SK-N-SH (cell line): ENCODE data around the gene MZF1. TPM values are rescaled to one million over a fixed set of nuclear protein-coding genes. Genes with fewer than 3 reads are reported as not detected.
A peak's percentile ranks its signal among the peaks of the same experiment; 100 is the strongest.

Experiments used
- CTCF ChIA-PET: fragments of 300-600, 350-600 bp; formaldehyde crosslinking; extraction: SDS; loops from one replicate; lab custom pipeline; 2021; lab: Yijun Ruan, JAX
- POLR2A ChIA-PET: fragments of 350-600 bp; sonication (Branson Sonifier 250); formaldehyde crosslinking; extraction: SDS; loops from one replicate; lab custom pipeline; 2020; ENCODE audit warnings: antibody characterized with exemption, inconsistent platforms; lab: Yijun Ruan, JAX
- DNase-seq: peaks from one replicate; pipeline ENCODE4 v3.0.0; 2012
- H2AFZ ChIP-seq: fragments of 200-600 bp; sonication (generic); 2 replicates; pipeline ENCODE4 v1.8.1; 2016; ENCODE audit warnings: antibody characterized with exemption, mild to moderate bottlenecking, low read depth
- H3F3A ChIP-seq: fragments of 200-600 bp; sonication (generic); replicated peaks from 2 replicates; pipeline ENCODE3; 2016; ENCODE audit warnings: antibody characterized with exemption, mild to moderate bottlenecking; ENCODE audit not compliant: insufficient read depth
- H3K27ac ChIP-seq, 2 experiments: fragments of 200-500 bp in 1 of 2; fragments of 200-600 bp in 1 of 2; sonication (Bioruptor generic) in 1 of 2; sonication (generic), shearing (Covaris generic) in 1 of 2; 2 replicates each; pipeline versions ENCODE4 v1.5.1 to v1.6.1; 2014 to 2016; ENCODE audit warnings: low read depth in 2 of 2, inconsistent platforms in 1 of 2, low read length in 1 of 2, mild to moderate bottlenecking in 1 of 2, mixed read lengths in 1 of 2
- H3K27me3 ChIP-seq: fragments of 200-600 bp; sonication (generic), shearing (Covaris generic); 2 replicates; pipeline ENCODE4 v1.6.1; 2016; ENCODE audit warnings: mixed run types; ENCODE audit not compliant: insufficient read depth
- H3K36me3 ChIP-seq, 2 experiments: fragments of 200-500 bp in 1 of 2; fragments of 200-600 bp in 1 of 2; sonication (Bioruptor generic) in 1 of 2; sonication (generic) in 1 of 2; replicated peaks in 1 of 2; 2 replicates each; pipeline versions ENCODE3 to v1.5.1; 2014 to 2016; ENCODE audit warnings: low read length in 1 of 2, mild to moderate bottlenecking in 1 of 2; ENCODE audit not compliant: insufficient read depth in 2 of 2, control insufficient read depth in 1 of 2
- H3K4me1 ChIP-seq, 2 experiments: fragments of 200-500 bp in 1 of 2; fragments of 200-600 bp in 1 of 2; sonication (Bioruptor generic) in 1 of 2; sonication (generic), shearing (Covaris generic) in 1 of 2; 2 replicates each; pipeline versions ENCODE4 v1.5.1 to v1.6.1; 2014 to 2016; ENCODE audit warnings: low read depth in 1 of 2, low read length in 1 of 2, mixed run types in 1 of 2; ENCODE audit not compliant: insufficient read depth in 2 of 2, control insufficient read depth in 1 of 2
- H3K4me2 ChIP-seq: fragments of 200-600 bp; sonication (generic), shearing (Covaris generic); 2 replicates; pipeline ENCODE4 v1.6.1; 2017; ENCODE audit warnings: mixed run types
- H3K4me3 ChIP-seq, 2 experiments: fragments of 200-500 bp in 1 of 2; fragments of 200-600 bp in 1 of 2; sonication (Bioruptor generic) in 1 of 2; sonication (generic), shearing (Covaris generic) in 1 of 2; 2 replicates each; pipeline versions ENCODE4 v1.5.1 to v1.8.1; 2014 to 2016; ENCODE audit warnings: low read depth in 2 of 2, inconsistent platforms in 1 of 2, low read length in 1 of 2, mild to moderate bottlenecking in 1 of 2, mixed read lengths in 1 of 2, moderate library complexity in 1 of 2
- H3K79me2 ChIP-seq: fragments of 200-600 bp; sonication (generic); 2 replicates; pipeline ENCODE4 v1.8.1; 2017; ENCODE audit warnings: mild to moderate bottlenecking; ENCODE audit not compliant: insufficient read depth
- H3K9ac ChIP-seq: fragments of 200-600 bp; sonication (generic); 2 replicates; pipeline ENCODE4 v1.6.1; 2017; ENCODE audit warnings: mixed run types
- H3K9me2 ChIP-seq: fragments of 200-600 bp; sonication (generic); 2 replicates; pipeline ENCODE4 v1.6.1; 2017; ENCODE audit warnings: mixed run types
- H3K9me3 ChIP-seq: fragments of 200-600 bp; sonication (generic); 2 replicates; pipeline ENCODE4 v1.6.1; 2017; ENCODE audit warnings: mixed run types, mild to moderate bottlenecking, moderate library complexity
- H4K20me1 ChIP-seq: fragments of 200-600 bp; sonication (generic); 2 replicates; pipeline ENCODE4 v1.6.1; 2017; ENCODE audit warnings: mild to moderate bottlenecking, mixed run types; ENCODE audit not compliant: insufficient read depth
- CHD2 ChIP-seq: fragments of 150-350 bp; IDR thresholded peaks from 2 replicates; pipeline ENCODE4 v1.6.1; 2018; ENCODE audit warnings: low read length; ENCODE audit not compliant: partially characterized antibody
- EP300 ChIP-seq, 2 experiments: IDR thresholded peaks; 2 replicates each; pipeline versions ENCODE4 v1.4.0 to v1.6.1; 2012; ENCODE audit warnings: borderline replicate concordance in 1 of 2, low read depth in 1 of 2, low read length in 1 of 2
- EZH2phosphoT487 ChIP-seq: fragments of 200-600 bp; sonication (generic); IDR thresholded peaks from 2 replicates; pipeline ENCODE4 v1.6.1; 2017; ENCODE audit warnings: low read depth, mixed run types, mild to moderate bottlenecking, antibody characterized with exemption, moderate library complexity, borderline replicate concordance
- FOSL2 ChIP-seq: IDR thresholded peaks from 2 replicates; pipeline ENCODE4 v1.4.0; 2012; ENCODE audit warnings: low read depth, mild to moderate bottlenecking, moderate library complexity, borderline replicate concordance
- FOXJ3 ChIP-seq: sonication (generic); formaldehyde crosslinking; IDR thresholded peaks from 2 replicates; pipeline ENCODE4 v1.5.1; 2020; ENCODE audit warnings: mild to moderate bottlenecking, missing genetic modification reagents
- FOXM1 ChIP-seq: IDR thresholded peaks from 2 replicates; pipeline ENCODE4 v1.4.0; 2012; ENCODE audit warnings: low read depth, mild to moderate bottlenecking
- GABPA ChIP-seq: IDR thresholded peaks from 2 replicates; pipeline ENCODE4 v1.4.0; 2012; ENCODE audit warnings: low read depth, mild to moderate bottlenecking
- GATA2 ChIP-seq: sonication (generic); formaldehyde crosslinking; IDR thresholded peaks from 2 replicates; pipeline ENCODE4 v1.5.0; 2020; ENCODE audit warnings: mild to moderate bottlenecking, missing genetic modification reagents
- MEF2A ChIP-seq: IDR thresholded peaks from 2 replicates; pipeline ENCODE4 v1.4.0; 2012; ENCODE audit warnings: low read depth, borderline replicate concordance
- NRF1 ChIP-seq: IDR thresholded peaks from 2 replicates; pipeline ENCODE4 v1.6.1; 2012; ENCODE audit warnings: low read depth, mild to moderate bottlenecking, low read length
- POLR2AphosphoS5 ChIP-seq: IDR thresholded peaks from 2 replicates; pipeline ENCODE4 v1.6.1; 2012; ENCODE audit warnings: low read depth, low read length
- RAD21 ChIP-seq: IDR thresholded peaks from 2 replicates; pipeline ENCODE4 v1.6.1; 2012; ENCODE audit warnings: mild to moderate bottlenecking, low read length
- SIN3A ChIP-seq: IDR thresholded peaks from 2 replicates; pipeline ENCODE4 v1.6.1; 2012; ENCODE audit warnings: low read depth, mild to moderate bottlenecking, low read length, moderate library complexity, borderline replicate concordance
- SMC3 ChIP-seq: IDR thresholded peaks from 2 replicates; pipeline ENCODE4 v1.6.1; 2012; ENCODE audit warnings: low read depth, low read length, improper control_type of control experiment
- TAF1 ChIP-seq: IDR thresholded peaks from 2 replicates; pipeline ENCODE4 v1.6.1; 2012; ENCODE audit warnings: low read depth, mild to moderate bottlenecking, low read length, moderate library complexity, borderline replicate concordance
- TCF12 ChIP-seq: IDR thresholded peaks from 2 replicates; pipeline ENCODE4 v1.4.0; 2012
- TEAD4 ChIP-seq: IDR thresholded peaks from 2 replicates; pipeline ENCODE4 v1.4.0; 2012; ENCODE audit warnings: mild to moderate bottlenecking, borderline replicate concordance; ENCODE audit not compliant: insufficient read depth
- YY1 ChIP-seq: IDR thresholded peaks from 2 replicates; pipeline ENCODE4 v1.4.0; 2012; ENCODE audit warnings: low read depth, mild to moderate bottlenecking
- WGBS: methylation state at CpG from one replicate; pipeline ENCODE4 v1.1.6; 2017; ENCODE audit warnings: low lambda C conversion rate; 5-methylcytosine and 5-hydroxymethylcytosine counted together
- polyA plus RNA-seq, 3 experiments: library from polyadenylated mRNA; depleted of rRNA; stranded (reverse); fragments of >200 nt; gene quantifications; 2 replicates each; pipeline ENCODE4 v1.2.3, GENCODE V29; 2012
- TF ChIP-seq, protein P1 (sequence below): IDR thresholded peaks from 2 replicates; pipeline ENCODE4 v1.6.1; 2012; ENCODE audit warnings: mild to moderate bottlenecking, low read depth, low read length, moderate library complexity
- TF ChIP-seq, protein P2 (sequence below): fragments of 200-600 bp; sonication (generic); IDR thresholded peaks from 2 replicates; pipeline ENCODE4 v1.6.1; 2017; ENCODE audit warnings: antibody characterized with exemption, mild to moderate bottlenecking, moderate library complexity
- TF ChIP-seq, protein P3 (sequence below): fragments of 150-350 bp; IDR thresholded peaks from 2 replicates; pipeline ENCODE4 v1.6.1; 2017; ENCODE audit warnings: antibody characterized with exemption, low read length, low read depth, borderline replicate concordance
- TF ChIP-seq, protein P4 (sequence below): IDR thresholded peaks from 2 replicates; pipeline ENCODE4; 2012

The MZF1 gene
- polyA plus RNA-seq, 1 of the 3 experiments (the other 2 are of a cell fraction) = 31.8 TPM

DNA sequence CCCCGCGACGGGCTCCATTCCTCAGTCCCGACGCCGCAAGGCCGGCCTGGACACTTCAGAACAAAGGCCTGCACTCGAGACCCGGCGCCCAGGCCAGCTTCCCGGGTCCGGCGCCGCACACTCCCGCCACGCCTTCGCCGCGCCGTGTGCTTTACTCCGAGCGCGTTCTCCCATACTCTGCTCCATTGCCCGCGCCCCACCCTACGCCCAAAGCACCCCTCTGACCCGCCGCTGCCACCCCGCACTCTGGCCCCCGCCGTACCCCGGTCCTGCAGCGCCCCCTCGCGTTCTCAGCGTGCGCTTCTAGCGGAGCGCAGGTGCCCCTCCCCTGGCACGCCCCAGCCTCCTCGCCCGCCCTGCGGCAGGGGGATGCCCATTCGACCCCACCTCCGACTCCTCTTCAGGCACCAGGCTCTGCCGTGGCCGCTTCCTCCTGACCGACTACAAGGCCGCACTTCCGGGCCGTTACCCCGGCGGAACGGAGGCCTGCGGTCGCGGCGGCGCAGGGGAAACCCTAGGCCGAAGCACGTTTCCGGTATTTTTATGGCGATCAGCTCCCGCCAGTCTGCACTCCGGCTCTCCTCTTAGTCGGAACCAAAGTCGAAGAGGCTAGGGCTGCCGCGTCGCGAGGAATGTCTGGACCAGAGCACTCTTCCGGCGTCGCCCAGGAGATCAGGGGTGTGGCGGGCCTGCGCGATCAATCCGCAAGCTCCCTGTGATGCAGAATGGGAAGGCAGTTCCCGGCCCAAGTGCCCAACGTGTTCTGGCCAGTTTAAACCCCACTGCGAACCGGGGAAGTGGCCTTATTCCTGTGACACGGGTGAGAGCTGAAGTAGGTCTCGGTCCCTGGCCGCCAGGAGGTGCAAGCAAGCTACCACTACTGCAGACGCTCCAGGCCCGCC lies 53.5 kb downstream of the MZF1 start, which contains the start of gene ZBTB45 (continued):
- 0 out of 2 replicates have a peak, but pooled peaks have one; percentile 34 for TF ChIP-seq TEAD4
- peak; percentile 92 for TF ChIP-seq POLR2AphosphoS5
- TF ChIP-seq RAD21 = peak; percentile 67
- TF ChIP-seq GATA2 (CRISPR knock-in tag) = no peak
- TF ChIP-seq FOXM1 = 0 out of 2 replicates have a peak, but pooled peaks have one; percentile 28
- TF ChIP-seq, protein P1, sequence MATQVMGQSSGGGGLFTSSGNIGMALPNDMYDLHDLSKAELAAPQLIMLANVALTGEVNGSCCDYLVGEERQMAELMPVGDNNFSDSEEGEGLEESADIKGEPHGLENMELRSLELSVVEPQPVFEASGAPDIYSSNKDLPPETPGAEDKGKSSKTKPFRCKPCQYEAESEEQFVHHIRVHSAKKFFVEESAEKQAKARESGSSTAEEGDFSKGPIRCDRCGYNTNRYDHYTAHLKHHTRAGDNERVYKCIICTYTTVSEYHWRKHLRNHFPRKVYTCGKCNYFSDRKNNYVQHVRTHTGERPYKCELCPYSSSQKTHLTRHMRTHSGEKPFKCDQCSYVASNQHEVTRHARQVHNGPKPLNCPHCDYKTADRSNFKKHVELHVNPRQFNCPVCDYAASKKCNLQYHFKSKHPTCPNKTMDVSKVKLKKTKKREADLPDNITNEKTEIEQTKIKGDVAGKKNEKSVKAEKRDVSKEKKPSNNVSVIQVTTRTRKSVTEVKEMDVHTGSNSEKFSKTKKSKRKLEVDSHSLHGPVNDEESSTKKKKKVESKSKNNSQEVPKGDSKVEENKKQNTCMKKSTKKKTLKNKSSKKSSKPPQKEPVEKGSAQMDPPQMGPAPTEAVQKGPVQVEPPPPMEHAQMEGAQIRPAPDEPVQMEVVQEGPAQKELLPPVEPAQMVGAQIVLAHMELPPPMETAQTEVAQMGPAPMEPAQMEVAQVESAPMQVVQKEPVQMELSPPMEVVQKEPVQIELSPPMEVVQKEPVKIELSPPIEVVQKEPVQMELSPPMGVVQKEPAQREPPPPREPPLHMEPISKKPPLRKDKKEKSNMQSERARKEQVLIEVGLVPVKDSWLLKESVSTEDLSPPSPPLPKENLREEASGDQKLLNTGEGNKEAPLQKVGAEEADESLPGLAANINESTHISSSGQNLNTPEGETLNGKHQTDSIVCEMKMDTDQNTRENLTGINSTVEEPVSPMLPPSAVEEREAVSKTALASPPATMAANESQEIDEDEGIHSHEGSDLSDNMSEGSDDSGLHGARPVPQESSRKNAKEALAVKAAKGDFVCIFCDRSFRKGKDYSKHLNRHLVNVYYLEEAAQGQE = 0 out of 2 replicates have a peak, but pooled peaks have one; percentile 39
- TF ChIP-seq SIN3A = peak; percentile 88
- no peak for TF ChIP-seq EZH2phosphoT487
- peak; percentile 100 for TF ChIP-seq GABPA

DNA sequence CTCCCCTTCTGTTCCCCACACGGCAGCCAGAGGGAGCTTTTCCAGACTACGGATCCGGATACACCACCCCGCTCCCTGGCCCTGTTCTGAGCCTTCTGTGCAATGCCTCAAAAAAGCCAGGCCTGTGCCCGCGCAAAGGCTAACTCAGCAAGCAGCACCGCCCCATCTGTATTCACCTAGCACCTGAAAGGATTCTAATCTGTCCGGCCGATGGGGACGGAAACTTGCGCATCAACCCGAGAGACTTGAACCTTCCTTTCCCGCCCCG lies 54.1 kb downstream of the MZF1 start:
- Histone ChIP-seq H3K27ac (peak overlapping the region; percentile 92 to 97), H4K20me1 (no peaks in the 10 kb centered on the region; the same call in 1 of the 2 replicates), H3K9ac (peak overlapping the region; percentile 93), H3K9me2 (no peaks in the 10 kb centered on the region), H3K27me3 (no peaks in the 10 kb centered on the region), H3F3A (peaks cover 19% of the 10 kb centered on the region), H3K4me3 (peak overlapping the region; percentile 75 to 83), H3K79me2 (peaks cover 55% of the 10 kb centered on the region), H3K9me3 (no peaks in the 10 kb centered on the region), H3K36me3 (peaks cover 3 to 19% of the 10 kb centered on the region in 2 experiments), H3K4me1 (peaks cover 0 to 33% of the 10 kb centered on the region in 2 experiments; a peak in 1 of 4 replicates), H2AFZ (peak overlapping the region; percentile 86; the same call in 1 of the 2 replicates), H3K4me2 (peak overlapping the region; percentile 98)
- DNase-seq = peak; percentile 88
- ChIA-PET CTCF (interaction anchor here (0.8 to 4.7 kb wide), 33 partner anchors 9 to 191 kb away, joined by 3 to 81 read pairs (median 5); partner anchors contain the start of genes CHMP2A, TRIM28, UBE2M and ZNF446), POLR2A (interaction anchor here (1.0 to 3.8 kb wide), 9 partner anchors 20 to 192 kb away, joined by 3 to 49 read pairs (median 9); partner anchors contain the start of genes CHMP2A, RPS5, TRIM28 and UBE2M)
- WGBS = 4% methylated on average over 12 of the region's 14 CpGs
- TF ChIP-seq, protein P2, sequence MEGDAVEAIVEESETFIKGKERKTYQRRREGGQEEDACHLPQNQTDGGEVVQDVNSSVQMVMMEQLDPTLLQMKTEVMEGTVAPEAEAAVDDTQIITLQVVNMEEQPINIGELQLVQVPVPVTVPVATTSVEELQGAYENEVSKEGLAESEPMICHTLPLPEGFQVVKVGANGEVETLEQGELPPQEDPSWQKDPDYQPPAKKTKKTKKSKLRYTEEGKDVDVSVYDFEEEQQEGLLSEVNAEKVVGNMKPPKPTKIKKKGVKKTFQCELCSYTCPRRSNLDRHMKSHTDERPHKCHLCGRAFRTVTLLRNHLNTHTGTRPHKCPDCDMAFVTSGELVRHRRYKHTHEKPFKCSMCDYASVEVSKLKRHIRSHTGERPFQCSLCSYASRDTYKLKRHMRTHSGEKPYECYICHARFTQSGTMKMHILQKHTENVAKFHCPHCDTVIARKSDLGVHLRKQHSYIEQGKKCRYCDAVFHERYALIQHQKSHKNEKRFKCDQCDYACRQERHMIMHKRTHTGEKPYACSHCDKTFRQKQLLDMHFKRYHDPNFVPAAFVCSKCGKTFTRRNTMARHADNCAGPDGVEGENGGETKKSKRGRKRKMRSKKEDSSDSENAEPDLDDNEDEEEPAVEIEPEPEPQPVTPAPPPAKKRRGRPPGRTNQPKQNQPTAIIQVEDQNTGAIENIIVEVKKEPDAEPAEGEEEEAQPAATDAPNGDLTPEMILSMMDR = no peak; the same call in 1 of the 2 replicates
- TF ChIP-seq CHD2 = no peak
- TF ChIP-seq EZH2phosphoT487 = no peak
- TF ChIP-seq FOXJ3 = no peak
- no peak for TF ChIP-seq TAF1
- TF ChIP-seq SMC3 = peak; percentile 41; the same call in 1 of the 2 replicates
- no peak for TF ChIP-seq TEAD4
- TF ChIP-seq, protein P3, sequence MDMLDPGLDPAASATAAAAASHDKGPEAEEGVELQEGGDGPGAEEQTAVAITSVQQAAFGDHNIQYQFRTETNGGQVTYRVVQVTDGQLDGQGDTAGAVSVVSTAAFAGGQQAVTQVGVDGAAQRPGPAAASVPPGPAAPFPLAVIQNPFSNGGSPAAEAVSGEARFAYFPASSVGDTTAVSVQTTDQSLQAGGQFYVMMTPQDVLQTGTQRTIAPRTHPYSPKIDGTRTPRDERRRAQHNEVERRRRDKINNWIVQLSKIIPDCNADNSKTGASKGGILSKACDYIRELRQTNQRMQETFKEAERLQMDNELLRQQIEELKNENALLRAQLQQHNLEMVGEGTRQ = no peak
- no peak for TF ChIP-seq FOSL2
- TF ChIP-seq RAD21 = peak; percentile 39
- TF ChIP-seq YY1 = no peak
- TF ChIP-seq, protein P4, sequence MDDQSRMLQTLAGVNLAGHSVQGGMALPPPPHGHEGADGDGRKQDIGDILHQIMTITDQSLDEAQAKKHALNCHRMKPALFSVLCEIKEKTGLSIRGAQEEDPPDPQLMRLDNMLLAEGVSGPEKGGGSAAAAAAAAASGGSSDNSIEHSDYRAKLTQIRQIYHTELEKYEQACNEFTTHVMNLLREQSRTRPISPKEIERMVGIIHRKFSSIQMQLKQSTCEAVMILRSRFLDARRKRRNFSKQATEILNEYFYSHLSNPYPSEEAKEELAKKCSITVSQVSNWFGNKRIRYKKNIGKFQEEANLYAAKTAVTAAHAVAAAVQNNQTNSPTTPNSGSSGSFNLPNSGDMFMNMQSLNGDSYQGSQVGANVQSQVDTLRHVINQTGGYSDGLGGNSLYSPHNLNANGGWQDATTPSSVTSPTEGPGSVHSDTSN = no peak
- TF ChIP-seq MEF2A = no peak
- TF ChIP-seq TCF12 = no peak
- 0 out of 2 replicates have a peak, but pooled peaks have one; percentile 6 for TF ChIP-seq NRF1
- no peak for TF ChIP-seq EP300 (IDR thresholded peaks at IDR 0.05; ENCODE audit: borderline replicate concordance in 1 of 2, low read depth in 1 of 2, low read length in 1 of 2)
- no peak for TF ChIP-seq POLR2AphosphoS5
